ENCODE data around the gene CYFIP2. TPM values are rescaled to one million over a fixed set of nuclear protein-coding genes. Genes with fewer than 3 reads are reported as not detected.

The CYFIP2 gene
- total and polyA plus RNA-seq, 2 experiments from 2014 or later, result 24.8 to 30.2 TPM

- no peak for TF ChIP-seq CTCF (IDR thresholded peaks at IDR 0.05; ENCODE audit: poor library complexity)
- no peak for TF ChIP-seq EZH2phosphoT487 (IDR thresholded peaks at IDR 0.05; ENCODE audit: low read depth, severe bottlenecking, unreplicated experiment)
- no peak for TF ChIP-seq EZH2 (IDR thresholded peaks at IDR 0.05; ENCODE audit: borderline replicate concordance)
- Histone ChIP-seq H3K9me2 (replicated peaks; ENCODE audit: insufficient read depth) (no peaks in the 10 kb centered on the region), H3K4me3 (no peak overlapping the region)
Measured at GRCh38 chr5:157327771-157328170, 61.8 kb downstream of the CYFIP2 start.

GRCh38 chr5:157328277-157328912 is 62.5 kb downstream of the CYFIP2 start:
- DNase-seq (ENCODE audit: low spot score), result peak; percentile 89
- peak overlapping the region; percentile 71 for H3K4me2 ChIP-seq
- H3K9me3 ChIP-seq (ENCODE audit: low read depth), result no peaks in the 10 kb centered on the region
- no peaks in the 10 kb centered on the region for H3K9me2 ChIP-seq (replicated peaks; ENCODE audit: insufficient read depth)
- H3K4me1 ChIP-seq (ENCODE audit: insufficient read depth), result peaks cover 10% of the 10 kb centered on the region
- no peaks in the 10 kb centered on the region for H4K20me1 ChIP-seq (ENCODE audit: insufficient read depth, poor library complexity, severe bottlenecking)
- H2AFZ ChIP-seq, result peak overlapping the region; percentile 63
- no peaks in the 10 kb centered on the region for H3K27me3 ChIP-seq
- H3K79me2 ChIP-seq, result no peaks in the 10 kb centered on the region
- H3K27ac ChIP-seq, result no peak overlapping the region
- TF ChIP-seq EZH2phosphoT487 (IDR thresholded peaks at IDR 0.05; ENCODE audit: low read depth, severe bottlenecking, unreplicated experiment), result no peak
- peak; percentile 96 for TF ChIP-seq CTCF (IDR thresholded peaks at IDR 0.05; ENCODE audit: poor library complexity)
- no peak overlapping the region for H3K4me3 ChIP-seq
- H3K36me3 ChIP-seq (replicated peaks; ENCODE audit: insufficient read depth, low read depth), result no peaks in the 10 kb centered on the region
- 23% methylated on average over 12 of the region's 12 CpGs for WGBS (ENCODE audit: low lambda C conversion rate, missing lambda C conversion rate)

More at GRCh38 chr5:157327771-157328170, 61.8 kb downstream of the CYFIP2 start:
- Histone ChIP-seq H3K27me3 (no peaks in the 10 kb centered on the region), H3K9me3 (ENCODE audit: low read depth) (no peaks in the 10 kb centered on the region), H3K36me3 (replicated peaks; ENCODE audit: insufficient read depth, low read depth) (no peaks in the 10 kb centered on the region), H3K79me2 (no peaks in the 10 kb centered on the region), H3K4me1 (ENCODE audit: insufficient read depth) (peaks cover 10% of the 10 kb centered on the region), H3K27ac (no peak overlapping the region), H4K20me1 (ENCODE audit: insufficient read depth, poor library complexity, severe bottlenecking) (no peaks in the 10 kb centered on the region), H2AFZ (no peak overlapping the region), H3K4me2 (no peak overlapping the region)
- no peak for DNase-seq (ENCODE audit: low spot score)
- 85% methylated on average over 3 of the region's 3 CpGs for WGBS (ENCODE audit: low lambda C conversion rate, missing lambda C conversion rate)

- TF ChIP-seq EZH2phosphoT487 (IDR thresholded peaks at IDR 0.05; ENCODE audit: low read depth, severe bottlenecking, unreplicated experiment), result no peak
- no peak for TF ChIP-seq CTCF (IDR thresholded peaks at IDR 0.05; ENCODE audit: poor library complexity)
- no peak for TF ChIP-seq EZH2 (IDR thresholded peaks at IDR 0.05; ENCODE audit: borderline replicate concordance)
- no peaks in the 10 kb centered on the region for H3K36me3 ChIP-seq (replicated peaks; ENCODE audit: insufficient read depth, low read depth)
- H3K79me2 ChIP-seq, result no peaks in the 10 kb centered on the region
- peaks cover 10% of the 10 kb centered on the region for H3K4me1 ChIP-seq (ENCODE audit: insufficient read depth)
- no peaks in the 10 kb centered on the region for H3K9me3 ChIP-seq (ENCODE audit: low read depth)
- WGBS (ENCODE audit: low lambda C conversion rate, missing lambda C conversion rate), result 94% methylated on average over 3 of the region's 3 CpGs
- H3K27ac ChIP-seq, result no peak overlapping the region
- DNase-seq (ENCODE audit: low spot score), result no peak
- H4K20me1 ChIP-seq (ENCODE audit: insufficient read depth, poor library complexity, severe bottlenecking), result no peaks in the 10 kb centered on the region
- no peaks in the 10 kb centered on the region for H3K27me3 ChIP-seq
- no peak overlapping the region for H3K4me2 ChIP-seq
- H3K4me3 ChIP-seq, result no peak overlapping the region
- H3K9me2 ChIP-seq (replicated peaks; ENCODE audit: insufficient read depth), result no peaks in the 10 kb centered on the region
- H2AFZ ChIP-seq, result no peak overlapping the region
Measured at GRCh38 chr5:157331807-157332206, 65.9 kb downstream of the CYFIP2 start.
